ENCODE data around the gene SMC1B. TPM values are rescaled to one million over a fixed set of nuclear protein-coding genes. Genes with fewer than 3 reads are reported as not detected.
A peak's percentile ranks its signal among the peaks of the same experiment; 100 is the strongest.
"Not testable (repeated sequence)": the region's sequence is repeated elsewhere in the genome, so short reads cannot be mapped to it uniquely, and the experiment has no call there.

The SMC1B gene
- total RNA-seq, 1 donor from 2014 or later = 0.56 TPM

- no peak for DNase-seq
- intact Hi-C loops (cut with micrococcal nuclease) = no loop called here
- Mint-ChIP-seq H3K4me1 (peaks cover 10% of the 10 kb centered on the region), H3K27ac (no peak overlapping the region), H3K9me3 (no peaks in the 10 kb centered on the region), H3K36me3 (ENCODE audit: low read depth) (peaks cover 55% of the 10 kb centered on the region), H3K27me3 (no peaks in the 10 kb centered on the region), H3K4me3 (no peak overlapping the region)
These were observed 75.9 kb downstream of the SMC1B start for GRCh38 chr22:45337536-45337935.

GRCh38 chr22:45336971-45337431 is 76.4 kb downstream of the SMC1B start:
- H3K36me3 Mint-ChIP-seq (ENCODE audit: low read depth) = peaks cover 58% of the 10 kb centered on the region
- intact Hi-C loops (cut with micrococcal nuclease) = no loop called here
- no peaks in the 10 kb centered on the region for H3K27me3 Mint-ChIP-seq
- H3K9me3 Mint-ChIP-seq = no peaks in the 10 kb centered on the region
- no peak for DNase-seq
- peaks cover 10% of the 10 kb centered on the region for H3K4me1 Mint-ChIP-seq
- H3K4me3 Mint-ChIP-seq = no peak overlapping the region
- no peak overlapping the region for H3K27ac Mint-ChIP-seq

DNA sequence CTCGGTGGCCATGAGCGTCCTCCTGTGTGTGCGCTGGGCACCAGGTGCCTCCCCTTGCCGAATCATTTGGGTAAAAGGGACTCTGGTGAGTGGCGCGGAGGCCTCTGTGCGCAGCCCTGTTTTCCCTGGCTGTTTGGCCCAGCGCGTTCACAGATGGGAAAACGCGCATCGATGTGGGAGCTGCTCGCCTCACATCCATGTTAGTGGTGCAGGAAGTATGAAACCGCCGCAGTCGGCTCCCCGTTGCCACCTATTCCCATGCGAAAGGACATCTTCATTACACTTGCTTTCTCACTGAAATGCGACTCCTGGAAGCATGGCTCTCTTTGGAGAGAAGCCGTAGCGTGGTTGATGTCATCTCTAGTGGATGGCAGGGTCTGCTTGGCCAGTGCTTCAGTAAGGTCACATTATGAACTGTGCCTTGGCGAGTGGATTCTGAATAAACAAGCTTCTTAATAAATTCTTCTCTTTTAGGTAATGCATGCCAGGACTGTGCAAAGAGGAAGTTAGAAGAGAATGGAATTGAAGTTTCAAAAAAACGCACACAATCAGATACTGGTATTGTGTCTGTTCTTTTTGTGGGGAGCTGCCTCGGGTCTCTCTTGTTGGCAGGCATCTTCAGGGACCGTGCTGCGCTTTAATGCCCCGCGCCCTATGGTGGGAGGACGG is 77.4 kb downstream of the SMC1B start:
- intact Hi-C loops (cut with micrococcal nuclease) = no loop called here
- Mint-ChIP-seq H3K36me3 (ENCODE audit: low read depth) (peaks cover 53% of the 10 kb centered on the region), H3K4me1 (peaks cover 3% of the 10 kb centered on the region)

GRCh38 chr22:45335021-45335818 is 78.2 kb downstream of the SMC1B start:
- intact Hi-C loops (cut with micrococcal nuclease) = no loop called here

More for the DNA sequence above, 77.4 kb downstream of the SMC1B start:
- Mint-ChIP-seq H3K27ac (no peak overlapping the region), H3K4me3 (no peak overlapping the region), H3K9me3 (no peaks in the 10 kb centered on the region), H3K27me3 (no peaks in the 10 kb centered on the region)
- DNase-seq = no peak

DNA sequence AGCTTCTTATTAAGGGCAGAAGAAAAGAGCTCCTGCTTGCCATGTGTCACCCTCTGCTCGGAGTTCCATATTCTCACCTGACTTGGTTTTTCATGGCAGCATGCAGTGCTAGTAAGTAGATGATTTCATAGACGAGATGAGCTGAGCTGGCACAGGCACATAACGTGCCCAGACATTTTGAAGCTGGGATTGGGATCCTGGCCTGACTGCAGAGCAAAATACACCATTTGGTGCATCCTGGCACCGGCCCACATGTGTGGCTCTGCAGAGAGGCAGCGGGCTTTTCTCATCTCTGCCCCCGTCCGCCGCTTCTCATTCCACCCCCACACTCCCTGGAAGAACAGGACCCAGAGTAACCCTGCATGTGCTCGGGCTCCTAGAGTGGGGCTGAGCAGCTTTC is 78.9 kb downstream of the SMC1B start:
- no peak overlapping the region for H3K4me3 Mint-ChIP-seq
- H3K36me3 Mint-ChIP-seq (ENCODE audit: low read depth) = peaks cover 49% of the 10 kb centered on the region

More at GRCh38 chr22:45335021-45335818, 78.2 kb downstream of the SMC1B start:
- Mint-ChIP-seq H3K4me3 (no peak overlapping the region), H3K36me3 (ENCODE audit: low read depth) (peaks cover 52% of the 10 kb centered on the region), H3K4me1 (no peaks in the 10 kb centered on the region), H3K27me3 (no peaks in the 10 kb centered on the region), H3K9me3 (no peaks in the 10 kb centered on the region), H3K27ac (no peak overlapping the region)
- no peak for DNase-seq

GRCh38 chr22:45334068-45334467 is 79.3 kb downstream of the SMC1B start:
- intact Hi-C loops (cut with micrococcal nuclease) = no loop called here
- Mint-ChIP-seq H3K27me3 (no peaks in the 10 kb centered on the region), H3K4me3 (no peak overlapping the region), H3K27ac (no peak overlapping the region), H3K36me3 (ENCODE audit: low read depth) (peaks cover 51% of the 10 kb centered on the region), H3K4me1 (peaks cover 3% of the 10 kb centered on the region), H3K9me3 (no peaks in the 10 kb centered on the region)
- DNase-seq = peak; percentile 67

More for the DNA sequence above, 78.9 kb downstream of the SMC1B start:
- H3K27ac Mint-ChIP-seq = no peak overlapping the region
- no peaks in the 10 kb centered on the region for H3K27me3 Mint-ChIP-seq
- no peak for DNase-seq
- intact Hi-C loops (cut with micrococcal nuclease) = no loop called here
- no peaks in the 10 kb centered on the region for H3K9me3 Mint-ChIP-seq
- no peaks in the 10 kb centered on the region for H3K4me1 Mint-ChIP-seq

DNA sequence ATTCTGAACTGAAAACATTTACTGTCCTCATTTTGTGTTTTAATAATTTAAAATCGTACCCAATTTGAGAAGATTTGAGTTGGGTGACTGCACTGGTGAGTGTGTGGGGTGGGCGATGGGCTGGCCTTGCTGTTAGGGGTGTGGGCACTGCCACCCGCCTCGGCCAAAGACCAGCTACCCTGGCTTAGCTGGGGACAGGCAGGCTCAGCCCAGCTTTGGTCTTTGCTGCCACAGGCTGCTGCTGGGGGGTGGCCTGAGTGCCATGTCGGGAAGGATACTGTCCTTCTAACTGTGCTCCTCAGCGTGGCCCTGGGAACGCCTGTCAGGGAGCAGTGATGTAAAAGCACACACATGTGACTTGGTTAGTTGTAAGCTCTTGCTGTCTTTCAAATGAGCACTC is 81.4 kb downstream of the SMC1B start:
- H3K9me3 Mint-ChIP-seq = no peaks in the 10 kb centered on the region
- intact Hi-C loops (cut with micrococcal nuclease) = no loop called here
- H3K4me3 Mint-ChIP-seq = no peak overlapping the region
- H3K27me3 Mint-ChIP-seq = no peaks in the 10 kb centered on the region
- H3K27ac Mint-ChIP-seq = no peak overlapping the region
- no peak for DNase-seq
- peaks cover 3% of the 10 kb centered on the region for H3K4me1 Mint-ChIP-seq
- peaks cover 55% of the 10 kb centered on the region for H3K36me3 Mint-ChIP-seq (ENCODE audit: low read depth)

GRCh38 chr22:45331486-45331885 is 81.9 kb downstream of the SMC1B start:
- H3K36me3 Mint-ChIP-seq (ENCODE audit: low read depth) = peaks cover 50% of the 10 kb centered on the region
- no peak for DNase-seq
- no peaks in the 10 kb centered on the region for H3K9me3 Mint-ChIP-seq
- no peaks in the 10 kb centered on the region for H3K27me3 Mint-ChIP-seq
- no peak overlapping the region for H3K27ac Mint-ChIP-seq
- H3K4me1 Mint-ChIP-seq = peaks cover 3% of the 10 kb centered on the region
- H3K4me3 Mint-ChIP-seq = no peak overlapping the region
- intact Hi-C loops (cut with micrococcal nuclease) = no loop called here

DNA sequence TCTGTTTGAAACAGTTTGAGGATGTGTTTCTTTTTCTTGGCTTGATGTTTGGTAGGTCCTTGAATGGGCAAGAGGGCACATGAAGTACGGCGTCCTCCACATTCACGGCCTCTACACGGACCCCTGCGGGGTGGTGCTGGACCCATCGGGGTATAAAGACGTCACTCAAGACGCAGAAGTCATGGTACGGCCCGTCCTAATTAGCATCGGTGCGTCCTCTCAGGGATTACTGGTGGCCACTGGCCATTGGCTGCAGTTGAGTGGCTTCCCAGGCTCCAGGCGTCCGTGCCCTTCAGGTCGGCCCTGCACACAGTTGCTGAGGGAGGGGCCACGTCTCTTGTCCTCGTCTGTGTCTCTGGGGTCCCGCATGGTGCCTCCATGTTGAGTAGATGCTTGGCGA is 82.9 kb downstream of the SMC1B start:
- Mint-ChIP-seq H3K36me3 (ENCODE audit: low read depth) (peaks cover 50% of the 10 kb centered on the region), H3K4me3 (no peak overlapping the region), H3K27me3 (no peaks in the 10 kb centered on the region), H3K27ac (no peak overlapping the region), H3K9me3 (no peaks in the 10 kb centered on the region), H3K4me1 (peaks cover 3% of the 10 kb centered on the region)
- intact Hi-C loops (cut with micrococcal nuclease) = no loop called here
- DNase-seq = no peak

DNA sequence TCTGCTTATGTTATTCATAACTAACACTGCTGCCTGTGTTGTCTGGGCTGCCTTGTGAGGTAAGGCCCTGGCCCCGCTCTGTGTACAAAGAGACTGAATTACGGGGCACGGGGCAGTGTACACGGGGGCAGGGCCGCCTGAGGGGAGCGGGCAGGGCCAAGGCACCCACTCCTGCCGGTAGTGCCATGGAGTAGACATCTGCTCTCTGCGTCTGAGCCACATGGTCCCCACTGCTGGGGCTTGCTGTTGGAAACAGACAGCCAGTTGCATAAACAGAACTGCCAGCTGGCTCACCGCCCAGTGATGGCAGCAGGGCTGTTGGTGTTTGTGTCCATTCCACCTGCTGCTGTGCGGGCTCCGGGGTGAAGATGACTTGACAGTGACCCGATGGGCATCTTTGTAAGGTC is 83.9 kb downstream of the SMC1B start:
- Mint-ChIP-seq H3K36me3 (ENCODE audit: low read depth) (peaks cover 51% of the 10 kb centered on the region), H3K4me3 (no peak overlapping the region), H3K27ac (peak overlapping the region; percentile 25), H3K4me1 (peaks cover 5% of the 10 kb centered on the region), H3K9me3 (no peaks in the 10 kb centered on the region), H3K27me3 (no peaks in the 10 kb centered on the region)
- no peak for DNase-seq
- intact Hi-C loops (cut with micrococcal nuclease) = no loop called here

GRCh38 chr22:45328822-45329529 is 84.4 kb downstream of the SMC1B start:
- no peak for DNase-seq
- Mint-ChIP-seq H3K27me3 (no peaks in the 10 kb centered on the region), H3K4me3 (no peak overlapping the region), H3K27ac (peak overlapping the region; percentile 25), H3K4me1 (peaks cover 7% of the 10 kb centered on the region), H3K9me3 (no peaks in the 10 kb centered on the region), H3K36me3 (ENCODE audit: low read depth) (peaks cover 51% of the 10 kb centered on the region)
- intact Hi-C loops (cut with micrococcal nuclease) = no loop called here

GRCh38 chr22:45328261-45328660 is 85.1 kb downstream of the SMC1B start:
- H3K4me3 Mint-ChIP-seq; DNase-seq; H3K27me3 Mint-ChIP-seq; H3K27ac Mint-ChIP-seq; intact Hi-C loops (cut with micrococcal nuclease); H3K9me3 Mint-ChIP-seq: not testable (repeated sequence)
- Mint-ChIP-seq H3K4me1 (peaks cover 10% of the 10 kb centered on the region), H3K36me3 (ENCODE audit: low read depth) (peaks cover 58% of the 10 kb centered on the region)

GRCh38 chr22:45324311-45324711 is 89.1 kb downstream of the SMC1B start:
- Mint-ChIP-seq H3K27me3 (no peaks in the 10 kb centered on the region), H3K36me3 (ENCODE audit: low read depth) (peaks cover 58% of the 10 kb centered on the region), H3K4me1 (peaks cover 33% of the 10 kb centered on the region), H3K27ac (no peak overlapping the region), H3K4me3 (no peak overlapping the region), H3K9me3 (no peaks in the 10 kb centered on the region)
- DNase-seq = no peak
- intact Hi-C loops (cut with micrococcal nuclease) = no loop called here

- DNase-seq = no peak
- Mint-ChIP-seq H3K27me3 (no peaks in the 10 kb centered on the region), H3K9me3 (no peaks in the 10 kb centered on the region), H3K27ac (peak overlapping the region; percentile 53), H3K36me3 (ENCODE audit: low read depth) (peaks cover 51% of the 10 kb centered on the region), H3K4me3 (peak overlapping the region; percentile 46), H3K4me1 (peaks cover 38% of the 10 kb centered on the region)
- intact Hi-C loops (cut with micrococcal nuclease) = no loop called here
These were observed 89.7 kb downstream of the SMC1B start for GRCh38 chr22:45323695-45324094.
